Kidney (tissue), 14 donors: Measurements from ENCODE around the gene SIRPB1. TPM values are rescaled to one million over a fixed set of nuclear protein-coding genes. Genes with fewer than 3 reads are reported as not detected.

Experiments
- DNase-seq, 5 donors: peaks; one replicate each; pipeline ENCODE4 v3.0.0-alpha.2; 2013 to 2020
- FAIRE-seq: peaks from 2 replicates; lab custom pipeline; 2012; peaks lifted over from hg19 to GRCh38; lab: Jason Lieb, UNC
- H3K27ac ChIP-seq, 2 donors: one replicate each; pipeline ENCODE4 v1.7.0; 2013; ENCODE audit warnings: low read depth in 2 of 2, low read length in 2 of 2, inconsistent platforms in 1 of 2
- H3K27me3 ChIP-seq: one replicate; pipeline ENCODE4 v1.7.1; 2013; ENCODE audit warnings: low read length, inconsistent platforms; ENCODE audit not compliant: control insufficient read depth, insufficient read depth
- H3K36me3 ChIP-seq, 3 donors: one replicate each; pipeline versions ENCODE4 v1.7.0 to v1.7.1; 2013; ENCODE audit warnings: low read length in 3 of 3, control low read depth in 1 of 3, inconsistent platforms in 1 of 3; ENCODE audit not compliant: insufficient read depth in 3 of 3, control insufficient read depth in 2 of 3
- H3K4me1 ChIP-seq, 3 donors: one replicate each; pipeline versions ENCODE4 v1.7.0 to v1.7.1; 2013; ENCODE audit warnings: low read length in 3 of 3, inconsistent platforms in 1 of 3, low read depth in 1 of 3; ENCODE audit not compliant: control insufficient read depth in 2 of 3, insufficient read depth in 2 of 3
- H3K4me3 ChIP-seq, 3 donors: one replicate each; pipeline versions ENCODE4 v1.7.0 to v1.8.1; 2013; ENCODE audit warnings: low read length in 3 of 3, control low read depth in 1 of 3, inconsistent platforms in 1 of 3
- H3K9ac ChIP-seq, 3 donors: one replicate each; pipeline versions ENCODE4 v1.7.0 to v1.7.1; 2013; ENCODE audit warnings: low read length in 3 of 3, control low read depth in 1 of 3, inconsistent platforms in 1 of 3
- H3K9me3 ChIP-seq, 3 donors: one replicate each; pipeline versions ENCODE4 v1.7.0 to v1.7.1; 2013; ENCODE audit warnings: low read length in 3 of 3, control low read depth in 1 of 3, inconsistent platforms in 1 of 3; ENCODE audit not compliant: control insufficient read depth in 2 of 3, insufficient read depth in 1 of 3
- CTCF ChIP-seq: IDR thresholded peaks from 3 replicates; pipeline ENCODE4 v1.5.1; 2012; ENCODE audit warnings: mild to moderate bottlenecking, moderate library complexity, borderline replicate concordance; ENCODE audit not compliant: insufficient read depth; ENCODE audit errors: extremely low read depth
- intact Hi-C: fragments of 100-400 bp; cut with DNase I; formaldehyde crosslinking; loops from one replicate; pipeline ENCODE4 v1.11.1; 2022
- polyA plus RNA-seq: library from polyadenylated mRNA; stranded (reverse); fragments of 350-450 nt; fragmentation: Illumina TruSeq; extraction: RNeasy Lipid Tissue Mini Kit (QIAGEN cat#74804); gene quantifications from one replicate; pipeline ENCODE4 v1.2.3, GENCODE V29; 2014; ENCODE audit warnings: low read depth, low replicate concordance; ENCODE audit not compliant: insufficient read depth
- total RNA-seq: library from RNA; stranded (reverse); fragmentation: NEBNext Ultra II Directional; extraction: Animal tissue kit (Norgen Biotek cat#: 25700); gene quantifications from one replicate; pipeline ENCODE4 v1.2.1, GENCODE V29; 2021
- donor health status: control.
- donor health status: control.
- donor health status: control.
- donor health status: control.
- donor health status: control.
- donor health status: DM: yes; HTN: yes; CAD: no.
- donor health status: Normal renal cell carcinoma (clear cell type).

SIRPB1 gene
- total and polyA plus RNA-seq, 2 donors from 2014 or later, result 0.58 to 8.2 TPM

DNA sequence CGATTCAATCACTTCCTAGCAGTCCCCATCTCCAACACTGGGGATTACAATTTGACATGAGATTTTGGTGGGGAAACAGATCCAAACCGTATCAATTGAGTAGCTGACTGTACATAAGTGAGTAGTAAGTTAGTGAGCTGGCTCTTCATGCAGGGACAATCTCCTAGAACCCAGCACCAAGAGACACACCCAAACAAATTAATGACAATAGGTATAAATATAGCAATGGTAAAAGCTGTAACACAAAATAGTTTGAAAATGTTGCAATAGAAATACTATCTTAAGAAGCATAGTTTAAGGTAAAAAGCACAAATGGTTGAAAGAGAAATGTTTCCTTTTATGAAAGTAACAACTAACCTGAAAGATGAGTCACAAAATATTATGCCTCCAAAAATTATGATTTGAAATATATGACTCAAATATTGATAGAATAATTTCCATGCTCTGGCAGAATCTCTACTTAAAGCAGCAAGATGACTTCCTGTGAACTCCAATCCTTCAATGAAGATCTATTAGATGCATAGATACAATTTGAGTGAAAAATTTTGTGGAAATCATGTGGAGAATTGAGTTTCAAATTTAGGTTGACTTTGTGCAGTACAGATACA, 5.4 kb upstream of the SIRPB1 start:
- no peaks in the 10 kb centered on the region for H3K27me3 ChIP-seq
- no peak overlapping the region for H3K27ac ChIP-seq
- no peaks in the 10 kb centered on the region for H3K36me3 ChIP-seq
- no peak for TF ChIP-seq CTCF
- no peak overlapping the region for H3K4me3 ChIP-seq
- no peaks in the 10 kb centered on the region for H3K9me3 ChIP-seq
- intact Hi-C loops, result no loop called here
- H3K4me1 ChIP-seq, result no peaks in the 10 kb centered on the region
- FAIRE-seq (no peak), DNase-seq (no peak)
- no peak overlapping the region for H3K9ac ChIP-seq

DNA sequence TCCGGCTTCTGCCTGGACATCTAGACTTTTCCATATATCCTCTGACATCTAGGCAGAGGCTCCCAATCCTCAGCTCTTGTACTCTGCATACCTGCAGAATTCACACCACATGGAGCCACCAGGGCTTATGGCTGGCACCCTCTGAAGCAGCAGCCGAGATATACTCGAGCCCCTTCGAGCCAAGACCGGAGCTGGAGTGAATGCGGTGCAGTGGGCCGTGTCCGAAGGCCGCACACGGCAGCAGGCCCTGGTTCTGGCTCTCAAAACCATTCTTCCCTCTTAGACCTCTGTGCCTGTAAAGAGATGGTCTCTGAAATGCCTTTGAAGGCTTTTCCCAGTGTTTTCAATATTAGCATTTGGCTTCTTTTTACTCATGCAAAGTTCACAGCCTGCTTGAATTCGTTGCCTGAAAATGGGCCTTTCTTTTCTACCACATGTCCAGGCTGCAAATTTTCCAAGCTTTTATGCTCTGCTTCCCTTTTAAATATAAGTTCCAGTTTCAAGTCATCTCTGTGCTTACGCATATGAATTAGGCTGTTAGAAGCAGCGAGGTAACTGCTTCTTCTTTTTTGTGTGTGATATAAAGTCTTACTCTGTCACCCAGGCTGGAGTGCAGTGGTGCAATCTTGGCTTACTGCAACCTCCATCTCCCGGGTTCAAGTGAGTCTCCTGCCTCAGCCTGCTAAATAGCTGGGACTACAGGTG, 3.8 kb upstream of the SIRPB1 start:
- no peak overlapping the region for H3K27ac ChIP-seq
- H3K36me3 ChIP-seq, result no peaks in the 10 kb centered on the region
- H3K9me3 ChIP-seq, result no peaks in the 10 kb centered on the region
- no peaks in the 10 kb centered on the region for H3K4me1 ChIP-seq
- intact Hi-C loops, result no loop called here
- DNase-seq (no peak), FAIRE-seq (no peak)
- no peak overlapping the region for H3K4me3 ChIP-seq
- TF ChIP-seq CTCF, result no peak
- H3K27me3 ChIP-seq, result no peaks in the 10 kb centered on the region
- no peak overlapping the region for H3K9ac ChIP-seq

- H3K4me1 ChIP-seq, result no peaks in the 10 kb centered on the region
- H3K4me3 ChIP-seq, result no peak overlapping the region
- TF ChIP-seq CTCF, result no peak
- no peaks in the 10 kb centered on the region for H3K36me3 ChIP-seq
- no peaks in the 10 kb centered on the region for H3K9me3 ChIP-seq
- H3K27ac ChIP-seq, result no peak overlapping the region
- DNase-seq (no peak), FAIRE-seq (no peak)
- no peak overlapping the region for H3K9ac ChIP-seq
- H3K27me3 ChIP-seq, result no peaks in the 10 kb centered on the region
- intact Hi-C loops, result no loop called here
Observed at GRCh38 chr20:1622450-1622849, 2.6 kb upstream of the SIRPB1 start.
